H1 (cell line): ENCODE data around the gene LOC101059915.

ENCODE experiments used
- CTCF ChIA-PET: fragments of 300-600 bp; sonication (Branson Sonifier 250); formaldehyde crosslinking; loops from one replicate; lab custom pipeline; 2021; ENCODE audit not compliant: partially characterized antibody; lab: Charles Lee
- POLR2A ChIA-PET: fragments of 300-600 bp; sonication (Branson Sonifier 250); formaldehyde crosslinking; loops from one replicate; lab custom pipeline; 2021; ENCODE audit warnings: inconsistent platforms; ENCODE audit not compliant: partially characterized antibody; lab: Charles Lee
- DNase-seq, 2 experiments: peaks; one replicate each; pipeline versions ENCODE4 v3.0.0 to v3.0.0-alpha.2; 2010 to 2022; ENCODE audit warnings: low spot score in 2 of 2, low read depth in 1 of 2, mixed read lengths in 1 of 2
- FAIRE-seq: peaks from 2 replicates; lab custom pipeline; 2011; peaks lifted over from hg19 to GRCh38; lab: Jason Lieb, UNC
- H2AFZ ChIP-seq: 2 replicates; pipeline ENCODE4 v1.8.1; 2012; ENCODE audit warnings: low read length, inconsistent platforms
- H2AK5ac ChIP-seq: 2 replicates; pipeline ENCODE4 v1.6.1; 2013; ENCODE audit warnings: low read depth, low read length
- H2BK120ac ChIP-seq: replicated peaks from 2 replicates; pipeline ENCODE3; 2013; ENCODE audit warnings: low read depth, low read length, inconsistent platforms
- H2BK12ac ChIP-seq: 2 replicates; pipeline ENCODE4 v1.6.1; 2013; ENCODE audit warnings: low read depth, low read length
- H2BK15ac ChIP-seq: 2 replicates; pipeline ENCODE4 v1.6.1; 2013; ENCODE audit warnings: low read length
- H2BK20ac ChIP-seq: 2 replicates; pipeline ENCODE4 v1.6.1; 2013; ENCODE audit warnings: low read length
- H2BK5ac ChIP-seq: 2 replicates; pipeline ENCODE4 v1.6.1; 2013; ENCODE audit warnings: low read depth, low read length
- H3K14ac ChIP-seq: 2 replicates; pipeline ENCODE4 v1.6.1; 2013; ENCODE audit warnings: inconsistent platforms; ENCODE audit not compliant: insufficient read length
- H3K18ac ChIP-seq: 2 replicates; pipeline ENCODE4 v1.6.1; 2013; ENCODE audit warnings: low read length; ENCODE audit errors: extremely low read depth
- H3K23ac ChIP-seq: 2 replicates; pipeline ENCODE4 v1.6.1; 2013; ENCODE audit warnings: inconsistent platforms; ENCODE audit not compliant: insufficient read length
- H3K23me2 ChIP-seq: 2 replicates; pipeline ENCODE4 v1.6.1; 2013; ENCODE audit warnings: low read depth, low read length
- H3K27ac ChIP-seq: 2 replicates; pipeline ENCODE4 v1.6.1; 2011; ENCODE audit warnings: low read depth, low read length, inconsistent platforms
- H3K27me3 ChIP-seq, 4 experiments: replicated peaks in 1 of 4; 1 replicate in 1 of 4; 2 replicates in 3 of 4; pipeline versions ENCODE4 v1.6.1 to v1.8.1; 2011 to 2013; ENCODE audit warnings: low read length in 3 of 4, mild to moderate bottlenecking in 3 of 4, inconsistent platforms in 2 of 4, mixed read lengths in 2 of 4, moderate library complexity in 1 of 4; ENCODE audit not compliant: control insufficient read depth in 3 of 4, insufficient read depth in 3 of 4; ENCODE audit errors: extremely low read depth in 1 of 4
- H3K36me3 ChIP-seq, 4 experiments: 2 replicates each; pipeline versions ENCODE4 v1.6.1 to v1.8.1; 2011 to 2013; ENCODE audit warnings: mild to moderate bottlenecking in 4 of 4, low read length in 3 of 4, moderate library complexity in 2 of 4, control low read depth in 1 of 4, inconsistent platforms in 1 of 4; ENCODE audit not compliant: insufficient read depth in 4 of 4, control insufficient read depth in 2 of 4
- H3K4ac ChIP-seq: replicated peaks from 2 replicates; pipeline ENCODE3; 2013; ENCODE audit warnings: low read length, low read depth, mixed read lengths, inconsistent platforms; ENCODE audit not compliant: insufficient read length
- H3K4me1 ChIP-seq, 4 experiments: replicated peaks in 1 of 4; 1 replicate in 1 of 4; 2 replicates in 3 of 4; pipeline versions ENCODE4 v1.6.1 to v1.8.1; 2011 to 2013; ENCODE audit warnings: low read length in 3 of 4, inconsistent platforms in 2 of 4, mixed read lengths in 1 of 4; ENCODE audit not compliant: insufficient read depth in 4 of 4, control insufficient read depth in 3 of 4
- H3K4me2 ChIP-seq, 2 experiments: 2 replicates each; pipeline versions ENCODE4 v1.6.1 to v1.8.1; 2011 to 2013; ENCODE audit warnings: low read depth in 2 of 2, low read length in 2 of 2, control low read depth in 1 of 2, inconsistent platforms in 1 of 2, mild to moderate bottlenecking in 1 of 2; ENCODE audit not compliant: insufficient read depth in 1 of 2
- H3K4me3 ChIP-seq, 4 experiments: fragments of 200-600, 300-600 bp in 1 of 4; sonication (generic), shearing (Covaris generic), sonication (Bioruptor Twin) in 1 of 4; 2 replicates each; pipeline versions ENCODE4 v1.5.1 to v1.8.1; 2011 to 2016; ENCODE audit warnings: low read length in 4 of 4, low read depth in 3 of 4, control low read depth in 2 of 4, inconsistent platforms in 2 of 4, mild to moderate bottlenecking in 2 of 4, mixed read lengths in 1 of 4, moderate library complexity in 1 of 4; ENCODE audit not compliant: insufficient read depth in 2 of 4; ENCODE audit errors: extremely low read depth in 1 of 4
- H3K56ac ChIP-seq: replicated peaks from 2 replicates; pipeline ENCODE3; 2013; ENCODE audit warnings: low read depth, mild to moderate bottlenecking, mixed read lengths, low read length, inconsistent platforms; ENCODE audit not compliant: insufficient read length
- H3K79me1 ChIP-seq: 2 replicates; pipeline ENCODE4 v1.6.1; 2013; ENCODE audit warnings: low read depth, low read length, control low read depth
- H3K79me2 ChIP-seq, 2 experiments: 2 replicates each; pipeline versions ENCODE4 v1.6.1 to v1.8.1; 2012 to 2013; ENCODE audit warnings: low read length in 2 of 2, mild to moderate bottlenecking in 2 of 2, inconsistent platforms in 1 of 2; ENCODE audit not compliant: insufficient read depth in 2 of 2, control insufficient read depth in 1 of 2
- H3K9ac ChIP-seq, 4 experiments: replicated peaks in 1 of 4; 1 replicate in 1 of 4; 2 replicates in 3 of 4; pipeline versions ENCODE4 v1.6.1 to v1.8.1; 2011 to 2013; ENCODE audit warnings: low read depth in 3 of 4, low read length in 3 of 4, control low read depth in 2 of 4, mild to moderate bottlenecking in 2 of 4, moderate library complexity in 2 of 4, inconsistent platforms in 1 of 4; ENCODE audit errors: extremely low read depth in 1 of 4
- H3K9me3 ChIP-seq, 2 experiments: 2 replicates each; pipeline versions ENCODE4 v1.6.1 to v1.8.1; 2012 to 2013; ENCODE audit warnings: mild to moderate bottlenecking in 2 of 2, moderate library complexity in 2 of 2, control low read depth in 1 of 2, inconsistent platforms in 1 of 2, low read depth in 1 of 2, low read length in 1 of 2, mixed read lengths in 1 of 2; ENCODE audit not compliant: insufficient read depth in 2 of 2
- H4K20me1 ChIP-seq, 2 experiments: replicated peaks in 1 of 2; 2 replicates each; pipeline versions ENCODE3 to v1.8.1; 2011 to 2013; ENCODE audit warnings: inconsistent platforms in 2 of 2, low read length in 2 of 2, mild to moderate bottlenecking in 1 of 2; ENCODE audit not compliant: insufficient read depth in 2 of 2, control insufficient read depth in 1 of 2
- H4K5ac ChIP-seq: 2 replicates; pipeline ENCODE4 v1.6.1; 2013; ENCODE audit warnings: low read length, low read depth, mixed read lengths, inconsistent platforms; ENCODE audit not compliant: insufficient read length
- H4K8ac ChIP-seq: 2 replicates; pipeline ENCODE4 v1.8.0; 2013; ENCODE audit warnings: mild to moderate bottlenecking, moderate library complexity, low read length, inconsistent platforms; ENCODE audit not compliant: insufficient read depth; ENCODE audit errors: extremely low read depth
- H4K91ac ChIP-seq: replicated peaks from 2 replicates; pipeline ENCODE3; 2013; ENCODE audit warnings: low read length, mixed read lengths, inconsistent platforms; ENCODE audit not compliant: insufficient read length
- BRCA1 ChIP-seq: IDR thresholded peaks from 2 replicates; pipeline ENCODE4 v1.6.1; 2012; ENCODE audit warnings: low read depth, low read length, improper control_type of control experiment
- MAX ChIP-seq: IDR thresholded peaks from 2 replicates; pipeline ENCODE4 v1.6.1; 2012; ENCODE audit warnings: inconsistent platforms
- RNF2 ChIP-seq: fragments of 200-900, 300-1000 bp; sonication (generic); IDR thresholded peaks from 2 replicates; pipeline ENCODE4 v1.7.1; 2016; ENCODE audit warnings: borderline replicate concordance, low read depth, mild to moderate bottlenecking, antibody characterized with exemption, low read length; ENCODE audit not compliant: poor library complexity, severe bottlenecking; ENCODE audit errors: missing control alignments
- TBP ChIP-seq: IDR thresholded peaks from 2 replicates; pipeline ENCODE4 v1.6.1; 2011; ENCODE audit warnings: low read depth, low read length, improper control_type of control experiment
- TCF12 ChIP-seq: IDR thresholded peaks from 2 replicates; pipeline ENCODE4 v1.6.1; 2011; ENCODE audit warnings: low read depth, mild to moderate bottlenecking, low read length
- WGBS, 2 experiments: shearing (Covaris generic) in 1 of 2; methylation state at CpG; one replicate each; pipeline versions ENCODE4 v1.1.6 to v1.1.7; 2013 to 2015; ENCODE audit warnings: low lambda C conversion rate in 2 of 2, mixed read lengths in 2 of 2, inconsistent platforms in 1 of 2, low coverage in 1 of 2, missing lambda C conversion rate in 1 of 2; ENCODE audit not compliant: insufficient replicate concordance in 2 of 2, insufficient coverage in 1 of 2, insufficient read length in 1 of 2; ENCODE audit errors: extremely low coverage in 1 of 2, missing lambda C conversion rate in 1 of 2; 5-methylcytosine and 5-hydroxymethylcytosine counted together

LOC101059915 gene

GRCh38 chrX:71661919-71662318, 5.4 kb upstream of the LOC101059915 start:
- Histone ChIP-seq H2BK12ac (no peak overlapping the region), H2AK5ac (no peak overlapping the region), H3K27ac (no peak overlapping the region), H3K4me3 (no peak overlapping the region), H3K4me2 (no peak overlapping the region), H3K14ac (no peak overlapping the region), H4K8ac (no peak overlapping the region), H4K5ac (no peak overlapping the region), H2BK120ac (no peak overlapping the region), H3K36me3 (no peaks in the 10 kb centered on the region), H4K91ac (no peak overlapping the region), H3K9ac (no peak overlapping the region), H3K56ac (no peak overlapping the region), H3K4me1 (no peaks in the 10 kb centered on the region), H2BK20ac (no peak overlapping the region), H4K20me1 (no peaks in the 10 kb centered on the region), H3K4ac (no peak overlapping the region), H3K9me3 (no peaks in the 10 kb centered on the region), H2BK5ac (no peak overlapping the region), H3K23me2 (no peaks in the 10 kb centered on the region), H2BK15ac (no peak overlapping the region), H3K79me2 (no peaks in the 10 kb centered on the region), H3K18ac (no peak overlapping the region), H3K23ac (no peak overlapping the region), H2AFZ (no peak overlapping the region), H3K27me3 (no peaks in the 10 kb centered on the region), H3K79me1 (no peaks in the 10 kb centered on the region)
- DNase-seq: no peak
- CTCF ChIA-PET: no interaction called here
- 86% methylated on average over 7 of the region's 12 CpGs; no CpG with 5 or more reads in 1 of the 2 experiments for WGBS, 2 experiments
- POLR2A ChIA-PET: interaction anchor here (0.7 kb wide), 1 partner anchor 59 kb away, joined by 4 read pairs; no protein-coding TSS in a partner anchor
- TF ChIP-seq TCF12 (no peak), RNF2 (no peak), TBP (no peak), BRCA1 (no peak), MAX (no peak)
- FAIRE-seq: no peak
